Upper lobe of left lung (tissue), 6 donors: ENCODE results near the gene OR10H5. TPM values are rescaled to one million over a fixed set of nuclear protein-coding genes. Genes with fewer than 3 reads are reported as not detected.
"Not testable (repeated sequence)": the region's sequence is repeated elsewhere in the genome, so short reads cannot be mapped to it uniquely, and the experiment has no call there.

ENCODE experiments used
- ATAC-seq, 2 donors: fragments of 200-7000 bp; cut with Tn5 transposase; one replicate each; pipeline ENCODE4 v1.9.1; 2022; ENCODE audit warnings: mild to moderate bottlenecking in 2 of 2, moderate library complexity in 2 of 2; ENCODE audit not compliant: low FRiP score in 2 of 2
- DNase-seq, 2 donors: peaks; one replicate each; pipeline ENCODE4 v3.0.0-alpha.2; 2019 to 2020
- H3K27ac ChIP-seq, 4 donors: fragments of 200-600 bp; sonication (generic); one replicate each; pipeline ENCODE4 v1.5.1; 2016 to 2019
- H3K27me3 ChIP-seq, 4 donors: fragments of 200-600 bp; sonication (generic); one replicate each; pipeline ENCODE4 v1.5.1; 2017 to 2019
- H3K36me3 ChIP-seq, 4 donors: fragments of 200-600 bp; sonication (generic); one replicate each; pipeline ENCODE4 v1.5.1; 2016 to 2019
- H3K4me1 ChIP-seq, 4 donors: fragments of 200-600 bp; sonication (generic); one replicate each; pipeline ENCODE4 v1.5.1; 2018 to 2019
- H3K4me3 ChIP-seq, 4 donors: fragments of 200-600 bp; sonication (generic); one replicate each; pipeline ENCODE4 v1.5.1; 2017 to 2019; ENCODE audit warnings: mild to moderate bottlenecking in 2 of 4, moderate library complexity in 1 of 4
- H3K9me3 ChIP-seq, 4 donors: fragments of 200-600 bp; sonication (generic); one replicate each; pipeline ENCODE4 v1.5.1; 2018 to 2019
- EP300 ChIP-seq, 4 donors: sonication (generic); formaldehyde crosslinking; IDR thresholded peaks; one replicate each; pipeline ENCODE4 v1.5.1; 2017; ENCODE audit warnings: antibody characterized with exemption in 4 of 4, control low read depth in 2 of 4
- POLR2A ChIP-seq, 4 donors: fragments of 450-650 bp; IDR thresholded peaks; one replicate each; pipeline ENCODE4 v1.5.1; 2016 to 2017; ENCODE audit warnings: antibody characterized with exemption in 4 of 4, mild to moderate bottlenecking in 2 of 4
- POLR2AphosphoS5 ChIP-seq, 2 donors: sonication (generic); formaldehyde crosslinking; IDR thresholded peaks; one replicate each; pipeline ENCODE4 v1.5.1; 2017; ENCODE audit warnings: antibody characterized with exemption in 2 of 2
- WGBS, 2 donors: methylation state at CpG; one replicate each; pipeline ENCODE4 v1.1.5; 2017 to 2018; 5-methylcytosine and 5-hydroxymethylcytosine counted together
- total RNA-seq, 6 donors: library from RNA; depleted of rRNA in 4 of 6; stranded (reverse); fragments of >200 nt in 4 of 6; gene quantifications; one replicate each; pipeline versions ENCODE4 v1.1.0 to v1.2.1, GENCODE V29; 2016 to 2021
- TF ChIP-seq, protein P1 (sequence below), 6 experiments: fragments of 450-650 bp in 4 of 6; fragments of 200-600 bp in 2 of 6; sonication (generic) in 2 of 6; IDR thresholded peaks; one replicate each; pipeline ENCODE4 v1.5.1; 2016 to 2019; ENCODE audit warnings: antibody characterized with exemption in 6 of 6
- donor health status: DM: no; HTN: no; CAD: no; lungs with moderate emphysema.
- donor health status: DM: no; HTN: yes; CAD: no; lungs with severe emphysema.

Gene OR10H5
- total RNA-seq, 6 donors from 2014 or later: not detected

DNA sequence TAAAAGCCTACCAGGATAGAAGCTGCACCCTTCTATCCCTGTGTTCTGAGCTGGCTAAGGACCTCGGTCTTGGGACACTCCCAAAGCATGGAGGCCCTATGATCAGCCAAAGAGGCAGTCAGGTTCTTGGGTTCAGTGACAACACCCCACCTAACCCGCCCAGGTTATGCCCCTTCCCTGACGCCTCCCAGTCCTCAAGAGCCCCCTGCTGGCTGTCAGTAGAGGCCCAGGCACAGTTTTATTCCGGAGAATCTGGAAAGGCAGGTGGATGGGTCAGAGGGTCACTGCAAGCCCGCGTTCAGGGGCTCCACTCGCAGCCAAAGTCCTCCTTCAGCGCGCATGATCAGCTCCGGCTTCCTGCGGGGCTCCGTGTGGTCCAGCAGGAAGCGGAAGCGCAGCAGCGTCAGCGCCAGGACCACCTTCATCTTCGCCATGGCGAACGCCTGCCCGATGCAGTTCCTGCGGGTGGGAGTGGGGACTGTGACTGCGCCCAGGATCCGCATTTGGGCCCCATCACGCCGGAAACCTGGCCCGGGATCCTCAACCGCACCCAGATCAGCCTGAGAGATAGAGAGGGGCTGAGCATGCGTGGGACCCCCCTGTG is 27.4 kb upstream of the OR10H5 start:
- WGBS, 2 donors: 40 to 52% methylated on average over 10 to 28 of the region's 28 CpGs
- no peaks in the 10 kb centered on the region for H3K27me3 ChIP-seq
- DNase-seq (peak in 1 of 2 donors; percentile 56), ATAC-seq (no peak)
- H3K36me3 ChIP-seq: no peaks in the 10 kb centered on the region
- no peak overlapping the region for H3K4me3 ChIP-seq
- no peaks in the 10 kb centered on the region for H3K9me3 ChIP-seq
- no peak for TF ChIP-seq POLR2AphosphoS5 (IDR thresholded peaks at IDR 0.05)
- TF ChIP-seq EP300 (IDR thresholded peaks at IDR 0.05): no peak
- no peak for TF ChIP-seq POLR2A (IDR thresholded peaks at IDR 0.05)
- TF ChIP-seq, protein P1, sequence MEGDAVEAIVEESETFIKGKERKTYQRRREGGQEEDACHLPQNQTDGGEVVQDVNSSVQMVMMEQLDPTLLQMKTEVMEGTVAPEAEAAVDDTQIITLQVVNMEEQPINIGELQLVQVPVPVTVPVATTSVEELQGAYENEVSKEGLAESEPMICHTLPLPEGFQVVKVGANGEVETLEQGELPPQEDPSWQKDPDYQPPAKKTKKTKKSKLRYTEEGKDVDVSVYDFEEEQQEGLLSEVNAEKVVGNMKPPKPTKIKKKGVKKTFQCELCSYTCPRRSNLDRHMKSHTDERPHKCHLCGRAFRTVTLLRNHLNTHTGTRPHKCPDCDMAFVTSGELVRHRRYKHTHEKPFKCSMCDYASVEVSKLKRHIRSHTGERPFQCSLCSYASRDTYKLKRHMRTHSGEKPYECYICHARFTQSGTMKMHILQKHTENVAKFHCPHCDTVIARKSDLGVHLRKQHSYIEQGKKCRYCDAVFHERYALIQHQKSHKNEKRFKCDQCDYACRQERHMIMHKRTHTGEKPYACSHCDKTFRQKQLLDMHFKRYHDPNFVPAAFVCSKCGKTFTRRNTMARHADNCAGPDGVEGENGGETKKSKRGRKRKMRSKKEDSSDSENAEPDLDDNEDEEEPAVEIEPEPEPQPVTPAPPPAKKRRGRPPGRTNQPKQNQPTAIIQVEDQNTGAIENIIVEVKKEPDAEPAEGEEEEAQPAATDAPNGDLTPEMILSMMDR (IDR thresholded peaks at IDR 0.05): no peak
- H3K27ac ChIP-seq: no peak overlapping the region
- H3K4me1 ChIP-seq: no peaks in the 10 kb centered on the region

DNA sequence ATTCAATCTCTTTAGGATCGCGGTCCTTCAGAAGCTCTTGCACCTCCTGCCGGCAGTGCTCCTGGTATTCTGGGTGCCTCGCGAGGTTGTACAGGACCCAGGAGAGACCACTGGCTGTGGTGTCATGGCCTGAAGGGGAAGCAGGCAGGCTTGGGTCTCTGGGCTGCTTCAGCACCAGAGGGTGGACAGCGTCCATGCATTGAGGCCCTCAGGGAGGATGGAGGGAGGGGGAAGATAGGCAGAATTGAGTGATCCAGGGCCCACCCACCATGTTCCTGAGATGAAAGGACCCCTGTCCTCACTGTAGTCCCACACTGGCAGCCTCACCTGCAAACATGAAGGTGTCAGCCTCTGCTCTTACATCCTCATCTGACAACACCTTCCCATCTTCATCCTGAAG is 17.9 kb upstream of the OR10H5 start:
- no peaks in the 10 kb centered on the region for H3K27me3 ChIP-seq
- TF ChIP-seq EP300 (IDR thresholded peaks at IDR 0.05): no peak
- TF ChIP-seq, protein P1 (IDR thresholded peaks at IDR 0.05): no peak
- H3K4me3 ChIP-seq: no peak overlapping the region
- no peaks in the 10 kb centered on the region for H3K4me1 ChIP-seq
- ATAC-seq: no peak
- no peaks in the 10 kb centered on the region for H3K9me3 ChIP-seq
- H3K36me3 ChIP-seq: no peaks in the 10 kb centered on the region
- no peak for DNase-seq
- WGBS, 2 donors: 30 to 44% methylated on average over 6 of the region's 6 CpGs
- no peak overlapping the region for H3K27ac ChIP-seq

GRCh38 chr19:15774159-15774558 is 13.3 kb upstream of the OR10H5 start:
- ATAC-seq, H3K36me3 ChIP-seq, DNase-seq, H3K27me3 ChIP-seq, H3K27ac ChIP-seq, H3K4me3 ChIP-seq, H3K9me3 ChIP-seq, H3K4me1 ChIP-seq: not testable (repeated sequence)
- 74 to 75% methylated on average over 3 of the region's 3 CpGs for WGBS, 2 donors

DNA sequence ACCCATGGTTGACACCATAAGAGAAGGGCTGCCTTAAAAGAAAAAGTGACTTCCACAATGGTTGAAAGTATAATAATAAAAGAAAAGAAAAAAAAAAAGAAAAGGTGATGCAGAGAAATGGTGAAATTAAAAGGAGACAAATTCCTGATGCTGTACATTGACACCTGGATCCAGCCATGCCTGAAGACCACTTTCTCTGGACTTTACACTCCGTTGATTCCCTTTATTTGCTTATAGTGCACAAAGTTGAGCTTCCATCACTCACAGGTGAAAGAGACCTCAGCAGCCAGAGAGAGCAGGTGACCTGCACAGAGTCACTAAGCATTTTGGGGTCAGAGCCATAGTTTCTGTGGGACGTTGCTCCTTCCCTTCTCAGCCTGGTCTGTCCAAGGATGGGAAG is 12.2 kb upstream of the OR10H5 start:
- H3K27ac ChIP-seq: no peak overlapping the region
- no peaks in the 10 kb centered on the region for H3K27me3 ChIP-seq
- H3K4me1 ChIP-seq: peaks cover 0 to 8% (median 6%) of the 10 kb centered on the region in 4 donors
- H3K9me3 ChIP-seq: no peaks in the 10 kb centered on the region
- no peaks in the 10 kb centered on the region for H3K36me3 ChIP-seq
- H3K4me3 ChIP-seq: no peak overlapping the region
- DNase-seq (no peak), ATAC-seq (no peak)
- 41 to 52% methylated on average over 2 of the region's 2 CpGs for WGBS, 2 donors
- no peak for TF ChIP-seq POLR2A (IDR thresholded peaks at IDR 0.05)
- no peak for TF ChIP-seq EP300 (IDR thresholded peaks at IDR 0.05)
- no peak for TF ChIP-seq POLR2AphosphoS5 (IDR thresholded peaks at IDR 0.05)
- TF ChIP-seq, protein P1 (IDR thresholded peaks at IDR 0.05): no peak

- Histone ChIP-seq H3K9me3 (no peaks in the 10 kb centered on the region), H3K36me3 (no peaks in the 10 kb centered on the region), H3K27ac (no peak overlapping the region), H3K4me3 (no peak overlapping the region), H3K27me3 (no peaks in the 10 kb centered on the region), H3K4me1 (peaks cover 0 to 12% (median 7%) of the 10 kb centered on the region in 4 donors)
- WGBS, 2 donors: 83% methylated on average over 4 of the region's 4 CpGs
- DNase-seq (no peak), ATAC-seq (no peak)
- TF ChIP-seq POLR2AphosphoS5 (IDR thresholded peaks at IDR 0.05) (no peak), EP300 (IDR thresholded peaks at IDR 0.05) (no peak), POLR2A (IDR thresholded peaks at IDR 0.05) (no peak)
- TF ChIP-seq, protein P1 (IDR thresholded peaks at IDR 0.05): no peak
These were observed 11.2 kb upstream of the OR10H5 start for GRCh38 chr19:15776264-15776663.
